Mammary epithelial cell (primary cell): ENCODE data around the gene NAV3.

Source experiments
- CTCF ChIP-seq, 2 donors: IDR thresholded peaks in 1 of 2; conservative IDR thresholded peaks in 1 of 2; 2 replicates each; pipeline ENCODE4 v1.5.1; 2011 to 2012; ENCODE audit warnings: inconsistent platforms in 2 of 2, low read length in 2 of 2, mild to moderate bottlenecking in 2 of 2, control low read depth in 1 of 2, low read depth in 1 of 2; ENCODE audit not compliant: insufficient read depth in 1 of 2; ENCODE audit errors: extremely low read depth in 1 of 2
- EZH2 ChIP-seq: IDR thresholded peaks from 2 replicates; pipeline ENCODE4 v1.6.1; 2012; ENCODE audit warnings: low read length, inconsistent platforms, borderline replicate concordance

GRCh38 chr12:78192979-78193378, 362.3 kb downstream of the NAV3 start:
- no peak for TF ChIP-seq CTCF (conservative IDR thresholded peaks at IDR 0.05 in 1 of 2, IDR thresholded peaks at IDR 0.05 in 1 of 2; ENCODE audit: extremely low read depth in 1 of 2, insufficient read depth in 1 of 2, low read depth in 1 of 2, low read length in 2 of 2)
- no peak for TF ChIP-seq EZH2
